Smooth muscle cell of trachea (primary cell): Measurements from ENCODE around the gene POTEI. TPM values are rescaled to one million over a fixed set of nuclear protein-coding genes. Genes with fewer than 3 reads are reported as not detected.

Experiments
- total RNA-seq: library from RNA; depleted of rRNA; stranded (reverse); fragments of >200 nt; gene quantifications from 2 replicates; pipeline ENCODE4 v1.2.1, GENCODE V29; 2014

POTEI gene
- under 0.01 TPM in 1 of 2 replicates, not detected in the other for total RNA-seq

DNA sequence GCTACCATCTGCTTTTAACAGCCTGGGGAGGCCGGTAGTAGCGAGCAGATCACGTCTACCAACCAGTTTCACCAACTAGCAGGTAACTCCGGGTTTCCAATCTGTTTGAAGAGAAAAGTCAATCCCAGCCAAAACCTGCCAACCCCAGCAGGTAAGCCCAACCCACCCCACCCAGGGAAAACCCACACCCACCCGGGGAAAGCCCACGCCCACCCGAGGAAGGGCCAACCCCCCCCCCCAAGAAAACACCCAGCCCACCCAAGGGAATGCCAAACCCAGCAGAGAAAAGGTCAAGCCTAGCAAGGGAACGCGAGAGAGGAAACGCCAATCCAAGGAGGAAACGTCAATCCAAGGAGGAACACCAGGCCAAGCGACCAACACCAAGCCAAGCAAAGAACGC is at the start of gene POTEI:
Gene POTEI, minus strand, starts transcription at position 101 of the 400 bp plus-strand sequence. Its CDS starts 93 bp downstream, at position 8.

DNA sequence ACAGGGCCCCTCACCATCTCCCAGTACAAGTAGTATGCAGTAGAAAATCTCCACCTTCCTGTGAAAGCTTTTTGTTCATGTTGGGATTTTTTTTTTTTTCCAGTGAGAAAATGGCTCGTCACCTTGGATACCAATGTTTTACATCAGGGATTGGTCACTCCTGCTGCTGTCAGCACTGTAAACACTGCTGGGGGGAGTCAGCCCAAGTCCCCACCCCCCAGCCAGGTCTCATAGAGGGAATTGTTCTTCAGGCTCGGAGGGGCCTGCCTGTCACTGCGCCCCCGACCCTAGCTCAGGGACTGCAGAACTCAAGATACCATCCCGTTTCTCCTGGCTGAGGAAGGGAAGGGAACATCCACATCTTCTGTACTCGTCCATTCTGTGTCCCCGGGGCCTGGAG is 11.9 kb upstream of the POTEI start, which contains the start of gene CFC1B:
Gene CFC1B, plus strand, starts transcription at position 231 of the 400 bp plus-strand sequence. CDS start 263 bp downstream, outside the sequence.

Other genes starting within 250 kb of the POTEI start
- gene IMP4, start 166.4 kb downstream of the POTEI start, total RNA-seq = 64.4 and 68.8 TPM in 2 replicates
- 11.6 and 19.6 TPM in 2 replicates for gene PTPN18, start 153.3 kb downstream of the POTEI start, total RNA-seq
- gene CFC1B, start 11.9 kb upstream of the POTEI start, total RNA-seq = not detected in 2 replicates
- gene CFC1, start 90.2 kb upstream of the POTEI start, total RNA-seq = not detected in 2 replicates
- not detected in 2 replicates for gene POTEJ, start 102.1 kb upstream of the POTEI start, total RNA-seq
- gene GPR148, start 219.7 kb upstream of the POTEI start, total RNA-seq = not detected in 2 replicates
- under 0.01 TPM in 1 of 2 replicates, not detected in the other for gene AMER3, start 246.2 kb upstream of the POTEI start, total RNA-seq